GM18873 (cell line): Measurements from ENCODE around the gene USF2.

Experiments used
- ATAC-seq: cut with Tn5 transposase; IDR thresholded peaks from one replicate; pipeline ENCODE4 v1.9.1; 2021; ENCODE audit warnings: mild to moderate bottlenecking, moderate library complexity, moderate number of reproducible peaks; ENCODE audit not compliant: unreplicated experiment, low FRiP score

USF2 gene

GRCh38 chr19:35315883-35316282 is 47.1 kb downstream of the USF2 start:
- ATAC-seq = no peak

GRCh38 chr19:35316560-35316959 is 47.8 kb downstream of the USF2 start:
- ATAC-seq = no peak

- no peak for ATAC-seq
Measured at GRCh38 chr19:35317464-35318043, 48.8 kb downstream of the USF2 start.

- no peak for ATAC-seq
Measured at GRCh38 chr19:35318679-35319448, 50.1 kb downstream of the USF2 start.

- no peak for ATAC-seq
Measured at GRCh38 chr19:35320065-35320713, 51.4 kb downstream of the USF2 start.

GRCh38 chr19:35321291-35321690 is 52.5 kb downstream of the USF2 start:
- no peak for ATAC-seq

- ATAC-seq = no peak
Measured at GRCh38 chr19:35322014-35322413, 53.3 kb downstream of the USF2 start.

- no peak for ATAC-seq
Measured at GRCh38 chr19:35327642-35328041, 58.9 kb downstream of the USF2 start.

GRCh38 chr19:35328851-35329285 is 60.1 kb downstream of the USF2 start, which contains the start of gene CD22:
CD22 (plus strand) TSS chr19:35329187; CDS start chr19:35332041, 2,854 bp downstream.
- no peak for ATAC-seq

- no peak for ATAC-seq
Measured at GRCh38 chr19:35329323-35329722, 60.6 kb downstream of the USF2 start.
